Astrocyte of the spinal cord (primary cell): Measurements from ENCODE around the gene SERPINB3.

Experiments used
- DNase-seq: peaks from one replicate; pipeline ENCODE4 v3.0.0; 2011; ENCODE audit warnings: low read depth, low spot score
- H3K4me3 ChIP-seq: 2 replicates; pipeline ENCODE4 v1.5.1; 2011; ENCODE audit warnings: low read depth, mild to moderate bottlenecking, low read length, moderate library complexity
- in situ Hi-C: cut with HindIII; loops from 2 replicates; pipeline ENCODE4 v1.10.0; 2017; ENCODE audit warnings: low sequenced_read_pairs
- TF ChIP-seq, protein P1 (sequence below): IDR thresholded peaks from 2 replicates; pipeline ENCODE4 v1.5.1; 2012; ENCODE audit warnings: low read depth, mild to moderate bottlenecking, low read length, inconsistent platforms

SERPINB3 gene

DNA sequence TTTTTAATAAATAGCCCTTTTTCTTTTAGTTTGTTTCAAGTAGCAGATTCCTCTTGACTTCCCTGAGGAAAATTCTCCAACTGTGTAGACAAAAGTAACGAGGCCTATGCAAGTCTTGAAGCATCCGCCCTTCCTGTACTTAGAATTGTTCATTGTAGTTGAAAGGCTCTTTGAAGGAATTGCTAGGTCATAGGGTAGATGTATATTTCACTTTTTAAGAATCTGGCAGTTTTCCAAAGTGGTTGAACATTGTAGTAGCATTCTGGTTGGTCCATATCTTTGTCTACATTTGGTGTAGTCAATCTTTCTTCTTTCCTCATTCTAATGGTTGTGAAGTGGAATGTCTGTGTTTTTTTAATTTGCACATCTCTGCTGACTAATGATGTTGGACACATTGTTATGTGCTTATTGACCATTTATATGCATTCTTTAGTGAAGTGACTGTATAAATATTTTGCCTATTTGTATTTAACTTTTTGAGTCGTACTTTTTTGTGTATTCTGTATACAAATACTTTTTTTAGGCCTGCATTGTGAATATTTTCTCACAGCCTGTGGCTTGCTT, 35.5 kb upstream of the SERPINB3 start:
- DNase-seq: peak; percentile 8
- in situ Hi-C loops: no loop called here
- no peak overlapping the region for H3K4me3 ChIP-seq
- TF ChIP-seq, protein P1, sequence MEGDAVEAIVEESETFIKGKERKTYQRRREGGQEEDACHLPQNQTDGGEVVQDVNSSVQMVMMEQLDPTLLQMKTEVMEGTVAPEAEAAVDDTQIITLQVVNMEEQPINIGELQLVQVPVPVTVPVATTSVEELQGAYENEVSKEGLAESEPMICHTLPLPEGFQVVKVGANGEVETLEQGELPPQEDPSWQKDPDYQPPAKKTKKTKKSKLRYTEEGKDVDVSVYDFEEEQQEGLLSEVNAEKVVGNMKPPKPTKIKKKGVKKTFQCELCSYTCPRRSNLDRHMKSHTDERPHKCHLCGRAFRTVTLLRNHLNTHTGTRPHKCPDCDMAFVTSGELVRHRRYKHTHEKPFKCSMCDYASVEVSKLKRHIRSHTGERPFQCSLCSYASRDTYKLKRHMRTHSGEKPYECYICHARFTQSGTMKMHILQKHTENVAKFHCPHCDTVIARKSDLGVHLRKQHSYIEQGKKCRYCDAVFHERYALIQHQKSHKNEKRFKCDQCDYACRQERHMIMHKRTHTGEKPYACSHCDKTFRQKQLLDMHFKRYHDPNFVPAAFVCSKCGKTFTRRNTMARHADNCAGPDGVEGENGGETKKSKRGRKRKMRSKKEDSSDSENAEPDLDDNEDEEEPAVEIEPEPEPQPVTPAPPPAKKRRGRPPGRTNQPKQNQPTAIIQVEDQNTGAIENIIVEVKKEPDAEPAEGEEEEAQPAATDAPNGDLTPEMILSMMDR: no peak

DNA sequence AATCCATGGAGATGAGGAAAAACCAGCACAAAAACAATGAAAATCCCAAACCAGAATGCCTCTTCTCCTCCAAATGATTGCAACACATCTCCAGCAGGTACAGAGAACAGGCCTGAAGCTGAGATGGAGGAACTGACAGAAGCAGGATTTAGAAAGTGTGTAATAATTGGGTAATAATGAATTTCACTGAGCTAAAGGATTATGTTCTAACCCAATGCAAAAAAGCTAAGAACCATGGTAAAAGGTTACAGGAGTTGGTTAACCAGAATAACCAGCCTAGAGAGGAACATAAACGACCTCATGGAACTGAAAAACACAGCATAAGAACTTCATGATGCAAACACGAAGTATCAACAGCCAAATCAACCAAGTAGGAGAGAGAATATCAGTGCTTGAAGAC, 27.4 kb upstream of the SERPINB3 start:
- H3K4me3 ChIP-seq: no peak overlapping the region
- TF ChIP-seq, protein P1: no peak
- DNase-seq: no peak
- in situ Hi-C loops: no loop called here

DNA sequence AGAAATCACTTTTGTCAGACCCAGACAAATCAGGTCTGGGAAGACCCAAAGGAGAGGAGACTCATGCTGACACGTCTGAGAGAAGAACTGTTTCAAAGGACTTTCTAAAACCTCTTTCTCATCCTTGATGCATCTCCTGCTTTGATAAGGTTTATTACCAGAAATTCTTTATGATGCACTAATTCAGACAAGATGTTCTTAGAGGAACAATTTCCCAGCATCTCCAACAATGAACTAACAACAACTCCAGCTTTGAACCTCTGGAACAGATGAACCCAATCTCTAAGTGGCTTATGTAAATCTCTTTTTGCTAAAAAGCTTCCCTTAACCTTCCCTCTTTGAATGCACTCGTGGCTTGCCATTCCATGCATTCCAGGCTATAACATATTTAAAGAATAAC, 25.2 kb upstream of the SERPINB3 start:
- in situ Hi-C loops: no loop called here
- no peak for DNase-seq
- TF ChIP-seq, protein P1: no peak
- no peak overlapping the region for H3K4me3 ChIP-seq

GRCh38 chr18:63684718-63685117, 23.0 kb upstream of the SERPINB3 start:
- in situ Hi-C loops: no loop called here
- DNase-seq: no peak
- TF ChIP-seq, protein P1: no peak
- H3K4me3 ChIP-seq: no peak overlapping the region

GRCh38 chr18:63683890-63684289, 22.2 kb upstream of the SERPINB3 start:
- DNase-seq: no peak
- TF ChIP-seq, protein P1: no peak
- in situ Hi-C loops: no loop called here
- no peak overlapping the region for H3K4me3 ChIP-seq

DNA sequence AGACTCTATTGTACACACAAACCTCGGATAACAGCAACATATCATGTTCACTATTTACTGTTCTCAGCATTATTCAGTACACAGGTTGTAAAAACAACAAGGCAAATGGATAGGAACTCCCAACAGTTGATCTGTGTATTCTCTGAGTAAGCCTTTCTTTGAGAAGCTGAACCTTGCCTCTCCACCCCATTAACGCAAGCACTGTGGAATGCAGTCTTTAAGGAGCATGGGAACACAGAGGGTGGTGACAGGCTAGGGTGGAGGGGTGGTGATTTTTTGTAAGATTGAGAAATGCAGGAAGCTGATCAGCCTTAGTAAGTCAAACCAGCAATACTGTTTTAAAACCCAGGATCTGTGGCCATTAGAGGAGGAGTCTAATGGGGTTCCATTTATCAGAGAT, 21.5 kb upstream of the SERPINB3 start:
- TF ChIP-seq, protein P1: no peak
- DNase-seq: peak; percentile 85
- in situ Hi-C loops: no loop called here
- no peak overlapping the region for H3K4me3 ChIP-seq
